T-helper 1 cell treated with Interleukin-12 subunit alpha and Interleukin-12 subunit beta and Interleukin-4 antibody, amounts not matched to agents 30 ng/mL and 1 ng/mL, for 36 hours (primary cell): Measurements from ENCODE around the gene CCL19. TPM values are rescaled to one million over a fixed set of nuclear protein-coding genes. Genes with fewer than 3 reads are reported as not detected.

Experiments
- intact Hi-C: fragments of 100-400 bp; cut with micrococcal nuclease; formaldehyde crosslinking; loops from one replicate; pipeline ENCODE4 v1.15.1; 2024
- total RNA-seq: library from RNA; stranded (reverse); gene quantifications from 2 replicates; pipeline ENCODE4 v1.2.3, GENCODE V29; 2022

Gene CCL19
- total RNA-seq, 1 donor from 2014 or later = not detected

DNA sequence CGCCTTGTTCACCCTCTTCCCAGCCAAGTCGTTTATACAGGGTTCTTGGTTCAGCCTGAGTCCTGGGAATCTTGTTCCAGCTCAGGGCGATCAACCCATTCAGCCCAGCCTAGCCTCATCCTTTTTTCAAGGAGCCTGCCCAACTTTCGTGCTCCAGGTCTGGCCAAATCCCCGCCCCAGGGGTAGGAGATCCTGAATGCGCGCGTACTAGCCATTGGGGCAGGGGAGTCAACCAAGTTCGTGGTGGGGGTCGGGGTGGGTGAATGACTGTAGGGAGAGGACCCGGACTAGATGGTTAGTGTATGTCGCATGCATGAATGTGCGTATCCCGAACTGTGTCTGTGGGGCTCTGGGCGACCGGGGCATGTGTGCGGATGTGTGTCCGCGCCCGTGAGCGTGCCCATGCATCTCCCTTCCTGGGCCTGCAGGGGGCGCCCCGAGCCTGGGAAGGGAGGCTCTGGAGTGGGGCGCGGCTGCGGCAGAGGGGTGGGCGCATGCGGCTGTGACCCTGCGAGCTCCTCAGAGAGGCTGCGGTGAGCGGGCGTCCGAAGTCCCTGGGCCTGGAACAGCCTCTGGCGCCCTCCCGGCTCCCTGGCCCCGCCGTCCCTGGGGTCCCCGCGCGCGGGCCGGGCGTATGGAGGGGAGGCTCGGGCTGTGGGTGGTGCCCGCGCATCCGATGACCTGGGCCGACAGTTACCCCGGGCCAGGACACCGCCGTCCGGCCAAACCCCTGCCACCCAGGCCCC, 10.1 kb upstream of the CCL19 start:
- intact Hi-C loops = loop anchor here (1.0 to 10.0 kb wide), 4 partner anchors 89 to 954 kb away; partner anchors contain the start of genes CCDC107, PIGO, RMRP and RPP25L

- intact Hi-C loops = no loop called here
These were observed 3.7 kb upstream of the CCL19 start for GRCh38 chr9:34694811-34695210.

GRCh38 chr9:34693560-34693959, 2.5 kb upstream of the CCL19 start:
- intact Hi-C loops = no loop called here

- intact Hi-C loops = no loop called here
These were observed 850 bp upstream of the CCL19 start for GRCh38 chr9:34691936-34692315.

GRCh38 chr9:34689512-34689911, 1.6 kb downstream of the CCL19 start:
- intact Hi-C loops = no loop called here

DNA sequence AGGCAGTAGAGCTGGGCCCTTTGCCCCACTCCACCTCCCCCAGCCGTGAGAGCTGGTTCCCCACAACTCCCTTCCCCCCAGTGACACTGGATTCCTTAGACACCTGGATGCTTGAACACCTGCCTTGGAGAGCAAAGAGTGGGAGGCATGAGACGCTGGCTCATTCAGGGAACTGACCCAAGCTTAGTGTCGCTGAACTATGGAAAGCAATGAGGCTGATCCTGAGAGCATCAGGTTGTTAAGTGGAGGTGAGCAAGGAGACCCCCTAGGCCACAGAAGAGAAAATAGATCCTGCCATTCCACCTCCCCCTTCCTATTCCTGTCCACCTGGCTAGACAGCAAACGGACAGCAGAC, 2.0 kb downstream of the CCL19 start:
- intact Hi-C loops = no loop called here

DNA sequence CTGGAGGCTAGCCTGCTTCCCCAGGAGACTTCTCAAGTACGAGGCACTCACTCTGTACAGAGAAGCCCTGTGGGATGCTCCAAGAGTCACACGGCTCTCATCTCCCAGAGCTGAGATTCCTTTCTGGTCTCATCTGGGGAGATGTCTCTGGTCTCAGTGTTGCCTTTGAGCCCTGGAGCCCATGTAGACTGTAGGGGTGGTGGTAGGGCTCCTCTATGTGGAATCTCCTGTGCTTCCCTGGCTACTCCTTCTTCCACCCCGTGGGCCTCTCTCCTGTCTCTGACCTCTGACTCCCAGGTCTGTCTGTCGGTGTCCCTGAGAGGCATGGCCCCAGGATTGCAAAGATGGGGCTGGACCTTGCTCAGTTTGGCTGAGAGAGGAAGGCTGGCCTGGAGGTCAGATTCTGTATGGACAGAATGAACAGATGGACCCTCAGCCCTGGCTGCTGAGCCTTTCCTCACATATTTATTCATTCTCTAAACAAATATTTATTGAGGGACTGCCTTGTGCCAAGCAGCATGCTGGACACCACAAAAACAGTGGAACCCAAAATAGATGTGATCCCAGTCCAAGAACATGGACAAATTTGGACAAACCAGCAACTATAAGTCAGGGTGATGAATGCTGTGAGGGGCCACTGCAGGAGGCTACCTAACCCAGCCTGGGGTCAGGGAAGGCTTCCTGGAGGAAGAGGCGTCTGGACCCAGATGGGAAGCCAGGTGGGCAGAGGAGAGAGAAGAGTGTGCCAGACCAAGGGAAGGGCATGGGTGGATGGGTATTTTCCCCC, 2.6 kb downstream of the CCL19 start:
- intact Hi-C loops = no loop called here

GRCh38 chr9:34687276-34688030, 3.6 kb downstream of the CCL19 start:
- intact Hi-C loops = no loop called here

DNA sequence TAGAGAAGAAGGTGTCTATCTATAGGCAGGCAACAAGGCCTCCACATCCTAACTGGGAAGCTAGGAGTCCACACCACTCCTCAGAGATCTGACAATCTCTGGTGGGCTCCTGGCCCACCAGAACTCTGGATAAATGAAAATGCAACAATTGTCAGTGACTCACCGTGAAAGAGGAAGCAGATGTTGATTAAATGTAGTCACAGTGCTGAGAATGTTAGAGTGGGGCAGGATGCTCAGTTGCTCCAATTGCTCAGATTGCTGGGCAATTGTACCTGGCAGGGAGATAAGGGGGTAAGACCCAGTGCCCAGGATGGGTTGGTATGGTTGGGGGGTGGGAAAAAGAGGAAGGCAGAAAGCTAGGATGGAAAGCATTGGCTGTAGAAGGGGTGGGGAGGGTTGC, 4.3 kb downstream of the CCL19 start:
- intact Hi-C loops = no loop called here

- intact Hi-C loops = no loop called here
These were observed 4.8 kb downstream of the CCL19 start for GRCh38 chr9:34686231-34686630.

DNA sequence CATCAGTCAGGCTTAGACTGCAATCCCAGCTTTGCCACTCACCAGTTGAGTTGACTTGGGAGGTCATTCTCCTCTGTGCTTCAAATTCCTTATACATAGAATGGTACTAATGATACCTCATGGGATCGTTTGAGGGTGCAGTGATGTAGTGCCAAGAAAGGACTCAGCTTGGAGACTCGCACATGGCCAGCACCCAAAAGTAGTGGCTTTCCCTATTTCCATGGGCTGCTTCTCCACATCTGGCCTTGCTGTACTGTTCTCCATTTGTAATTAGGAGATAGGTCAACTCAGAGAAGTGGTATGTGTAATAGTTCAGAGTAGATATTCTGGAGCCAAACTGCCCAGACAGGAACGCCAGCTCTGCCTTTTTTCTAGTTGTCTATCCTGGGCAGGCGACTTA, 5.5 kb downstream of the CCL19 start:
- intact Hi-C loops = no loop called here

GRCh38 chr9:34684816-34685215, 6.3 kb downstream of the CCL19 start:
- intact Hi-C loops = no loop called here

DNA sequence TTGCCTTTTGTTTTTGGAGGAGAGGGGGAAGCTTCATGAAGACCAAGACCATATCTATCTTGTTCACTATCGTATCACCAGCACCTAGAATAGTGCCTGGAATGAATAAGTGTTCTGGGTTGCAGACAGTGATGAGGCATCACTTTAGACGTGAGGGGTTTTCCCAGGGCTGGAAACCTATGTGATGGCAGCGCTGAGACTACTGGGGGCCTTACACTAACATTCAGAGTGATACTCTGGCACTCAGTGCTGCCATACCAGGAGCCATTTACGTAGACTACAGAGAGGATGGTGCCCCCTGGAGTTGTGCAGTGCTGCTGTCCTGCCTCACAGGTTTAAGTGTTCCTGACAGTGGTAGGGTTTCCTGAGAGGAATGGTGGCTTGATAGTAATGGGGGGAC, 6.9 kb downstream of the CCL19 start:
- intact Hi-C loops = no loop called here

DNA sequence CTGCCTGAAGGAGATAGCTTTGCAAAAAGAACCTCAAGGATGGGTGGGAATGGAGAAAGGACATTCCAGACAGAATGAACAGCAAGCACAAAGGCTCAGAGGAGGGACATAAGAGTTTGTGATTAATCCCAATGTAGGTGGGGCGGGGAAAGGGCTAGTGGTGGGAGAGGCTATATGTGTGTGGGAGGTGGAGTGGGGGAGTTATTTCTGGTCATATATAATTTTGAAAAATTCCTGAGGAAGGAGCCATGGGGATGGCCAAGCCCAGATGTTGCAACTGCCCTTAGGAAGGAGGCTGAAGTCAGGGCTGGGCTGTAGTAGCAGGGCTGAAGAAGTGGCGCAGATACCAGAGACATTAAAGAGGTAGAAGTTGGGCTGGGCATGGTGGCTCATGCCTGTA, 15.2 kb downstream of the CCL19 start:
- intact Hi-C loops = loop anchor here (1.0 kb wide), 1 partner anchor 26 kb away; no protein-coding TSS in a partner anchor

- intact Hi-C loops = loop anchor here (1.0 kb wide), 1 partner anchor 27 kb away; no protein-coding TSS in a partner anchor
These were observed 15.9 kb downstream of the CCL19 start for GRCh38 chr9:34675048-34675714.

DNA sequence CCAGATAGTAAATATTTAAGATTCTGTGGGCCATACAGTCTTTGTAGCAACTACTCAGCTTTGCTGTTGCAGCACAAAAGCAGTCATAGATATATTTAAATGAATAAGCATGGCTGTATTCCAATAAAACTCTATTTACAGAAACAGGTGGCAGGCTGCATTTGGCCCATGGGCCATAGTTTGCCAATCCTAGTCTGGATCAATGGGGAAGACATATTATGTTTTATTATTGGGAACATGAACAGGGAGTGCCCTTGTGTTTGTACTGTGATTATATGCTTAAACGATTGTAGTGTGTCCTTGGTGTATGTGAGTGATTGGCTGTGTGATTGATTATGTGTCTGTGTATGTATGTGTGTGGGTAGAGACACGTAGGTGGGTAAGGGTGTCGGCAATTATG, 16.6 kb downstream of the CCL19 start:
- intact Hi-C loops = no loop called here

- intact Hi-C loops = no loop called here
These were observed 19.8 kb downstream of the CCL19 start for GRCh38 chr9:34671307-34671706.

DNA sequence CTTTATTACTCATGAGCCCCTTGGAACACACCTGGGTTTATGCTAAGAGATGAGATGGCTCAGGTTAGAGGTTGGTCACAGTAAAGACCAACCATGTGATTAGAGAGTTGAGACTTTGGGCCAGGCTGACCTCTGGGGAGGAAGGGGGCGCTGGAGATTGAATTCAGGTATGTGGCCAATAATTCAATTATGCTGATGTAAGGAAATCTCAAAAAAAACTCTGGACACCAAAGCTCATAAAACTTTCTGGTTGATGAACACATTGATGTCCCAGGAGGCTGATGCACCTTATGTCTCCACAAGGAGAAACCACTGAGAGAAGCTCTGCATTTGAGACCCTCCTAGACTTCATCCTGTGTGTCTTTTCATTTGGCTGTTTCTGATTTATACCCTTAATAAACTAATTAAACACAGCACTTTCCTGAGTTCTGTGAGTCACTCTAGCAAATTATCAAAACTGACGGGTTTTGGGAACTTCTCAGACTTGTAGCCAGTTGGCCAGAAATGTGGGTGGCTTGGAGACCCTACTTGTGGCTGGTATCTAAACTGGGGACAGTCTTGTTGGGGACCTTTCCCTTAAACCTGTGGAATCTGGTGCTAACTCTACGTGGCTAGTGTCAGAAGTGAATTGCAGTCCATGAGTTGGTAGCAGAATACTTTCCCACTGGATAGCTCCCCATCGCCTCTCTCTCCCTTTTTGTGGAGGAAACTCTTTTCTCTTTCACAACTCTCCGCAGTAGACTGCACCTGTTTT, 21.1 kb downstream of the CCL19 start:
- intact Hi-C loops = loop anchor here (5.0 to 10.0 kb wide), 5 partner anchors 405 to 1198 kb away; partner anchors contain the start of genes CREB3, FANCG, NOL6 and TLN1

DNA sequence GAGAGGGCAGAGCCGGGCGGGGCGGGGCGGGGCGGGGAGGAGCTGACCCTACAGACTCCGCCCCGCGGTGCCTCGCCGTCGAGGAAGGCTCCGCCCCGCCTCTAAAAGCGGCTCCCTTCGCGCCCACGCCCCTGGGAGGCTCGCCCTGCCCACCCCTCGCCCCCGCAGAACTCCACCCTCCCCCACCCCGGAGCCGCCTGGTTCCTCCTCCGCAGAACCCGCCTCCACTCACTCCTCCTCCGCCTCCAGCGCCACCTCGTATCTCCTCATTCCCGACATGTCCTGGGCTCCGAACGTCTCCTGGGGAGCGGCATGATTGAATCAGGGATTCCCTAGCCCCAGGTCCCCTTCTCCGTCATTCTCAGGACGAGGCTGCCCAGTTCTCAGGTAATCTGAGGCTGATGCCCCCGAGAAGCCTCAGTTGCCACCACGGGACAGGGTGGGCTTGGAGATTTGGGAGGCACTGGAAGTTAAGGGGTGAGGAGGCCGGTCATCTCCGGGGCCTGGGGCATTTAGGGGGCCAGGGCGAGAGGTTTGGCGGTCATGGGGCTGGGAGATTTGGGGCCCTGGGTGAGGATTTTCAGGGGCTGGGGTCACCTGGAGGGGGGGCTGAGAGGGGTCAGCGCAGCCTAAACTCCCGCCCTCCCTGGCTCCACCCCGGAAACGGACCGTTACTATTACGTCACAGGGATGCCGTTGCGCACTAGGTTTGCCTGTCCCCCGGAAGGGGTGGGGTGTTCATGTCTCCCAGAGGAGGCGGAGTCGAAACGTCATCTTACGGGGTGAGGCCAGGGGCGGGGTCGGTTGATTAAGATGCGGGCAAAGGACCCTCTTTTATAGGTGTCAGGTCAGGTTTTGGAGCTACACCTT, 25.5 kb downstream of the CCL19 start:
- intact Hi-C loops = loop anchor here (1.0 to 10.0 kb wide), 18 partner anchors 19 to 1193 kb away; partner anchors contain the start of genes CREB3, DCTN3, DNAI1 and DNAJB5
